ENCODE results near the gene SUPT20HL2. TPM values are rescaled to one million over a fixed set of nuclear protein-coding genes. Genes with fewer than 3 reads are reported as not detected.

Gene SUPT20HL2
- polyA plus RNA-seq, 1 of the 3 experiments (the other 2 are of a cell fraction): not detected

DNA sequence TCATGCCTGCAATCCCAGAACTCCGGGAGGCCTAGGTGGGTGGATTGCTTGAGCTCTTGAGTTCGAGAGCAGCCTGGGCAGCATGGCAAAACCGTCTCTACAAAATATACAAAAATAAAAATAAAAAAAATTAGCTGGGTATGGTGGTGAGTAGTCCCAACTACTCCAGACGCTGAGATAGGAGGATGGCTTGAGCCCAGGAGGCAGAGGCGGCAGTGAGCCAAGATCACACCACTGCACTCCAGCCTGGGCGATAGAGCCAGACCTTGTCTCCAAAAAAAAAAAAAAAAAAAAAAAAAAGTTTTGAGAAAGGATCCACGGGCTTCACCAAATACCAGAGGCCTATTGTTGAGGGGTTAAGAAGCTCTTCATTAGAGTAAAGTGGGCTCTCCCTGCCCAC, 8.0 kb downstream of the SUPT20HL2 start:
- Histone ChIP-seq H3K4me2 (no peak overlapping the region), H3K9me3 (no peaks in the 10 kb centered on the region), H2AFZ (ENCODE audit: low read depth) (no peak overlapping the region), H3F3A (replicated peaks; ENCODE audit: insufficient read depth) (no peaks in the 10 kb centered on the region), H3K79me2 (ENCODE audit: insufficient read depth) (no peaks in the 10 kb centered on the region), H3K9ac (no peak overlapping the region), H3K4me1 (ENCODE audit: control insufficient read depth in 1 of 2, insufficient read depth in 2 of 2, low read depth in 1 of 2, low read length in 1 of 2) (no peaks in the 10 kb centered on the region; a peak in 1 of 4 replicates), H3K36me3 (replicated peaks in 1 of 2; ENCODE audit: control insufficient read depth in 1 of 2, insufficient read depth in 2 of 2, low read length in 1 of 2) (no peaks in the 10 kb centered on the region), H3K27me3 (ENCODE audit: insufficient read depth) (peaks cover 1% of the 10 kb centered on the region; the same call in 1 of the 2 replicates), H4K20me1 (ENCODE audit: insufficient read depth) (no peaks in the 10 kb centered on the region), H3K27ac (ENCODE audit: low read depth in 2 of 2, low read length in 1 of 2) (no peak overlapping the region), H3K9me2 (no peaks in the 10 kb centered on the region), H3K4me3 (ENCODE audit: low read depth in 2 of 2, low read length in 1 of 2) (no peak overlapping the region)
- ChIA-PET POLR2A (no interaction called here), CTCF (interaction anchor here (1.4 to 4.3 kb wide), 2 partner anchors 12 kb away, joined by 3 to 27 read pairs; no protein-coding TSS in a partner anchor)
- whole genome bisulfite sequencing (ENCODE audit: low lambda C conversion rate): 45% methylated on average over 7 of the region's 7 CpGs
- DNase-seq: no peak
- TF ChIP-seq, protein P1, sequence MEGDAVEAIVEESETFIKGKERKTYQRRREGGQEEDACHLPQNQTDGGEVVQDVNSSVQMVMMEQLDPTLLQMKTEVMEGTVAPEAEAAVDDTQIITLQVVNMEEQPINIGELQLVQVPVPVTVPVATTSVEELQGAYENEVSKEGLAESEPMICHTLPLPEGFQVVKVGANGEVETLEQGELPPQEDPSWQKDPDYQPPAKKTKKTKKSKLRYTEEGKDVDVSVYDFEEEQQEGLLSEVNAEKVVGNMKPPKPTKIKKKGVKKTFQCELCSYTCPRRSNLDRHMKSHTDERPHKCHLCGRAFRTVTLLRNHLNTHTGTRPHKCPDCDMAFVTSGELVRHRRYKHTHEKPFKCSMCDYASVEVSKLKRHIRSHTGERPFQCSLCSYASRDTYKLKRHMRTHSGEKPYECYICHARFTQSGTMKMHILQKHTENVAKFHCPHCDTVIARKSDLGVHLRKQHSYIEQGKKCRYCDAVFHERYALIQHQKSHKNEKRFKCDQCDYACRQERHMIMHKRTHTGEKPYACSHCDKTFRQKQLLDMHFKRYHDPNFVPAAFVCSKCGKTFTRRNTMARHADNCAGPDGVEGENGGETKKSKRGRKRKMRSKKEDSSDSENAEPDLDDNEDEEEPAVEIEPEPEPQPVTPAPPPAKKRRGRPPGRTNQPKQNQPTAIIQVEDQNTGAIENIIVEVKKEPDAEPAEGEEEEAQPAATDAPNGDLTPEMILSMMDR (IDR thresholded peaks at IDR 0.05): no peak
- TF ChIP-seq TAF1 (IDR thresholded peaks at IDR 0.05; ENCODE audit: borderline replicate concordance, low read depth, low read length) (no peak), ELF1 (IDR thresholded peaks at IDR 0.05) (no peak), RFX5 (IDR thresholded peaks at IDR 0.05; ENCODE audit: low read length) (no peak), FOXJ3 (CRISPR knock-in tag; IDR thresholded peaks at IDR 0.05) (no peak), MEF2A (IDR thresholded peaks at IDR 0.05; ENCODE audit: borderline replicate concordance, low read depth) (no peak), TCF12 (IDR thresholded peaks at IDR 0.05) (no peak), RAD21 (IDR thresholded peaks at IDR 0.05; ENCODE audit: low read length) (no peak), GATA2 (CRISPR knock-in tag; IDR thresholded peaks at IDR 0.05) (no peak), RCOR1 (IDR thresholded peaks at IDR 0.05; ENCODE audit: low read length) (no peak)
- TF ChIP-seq, protein P2, sequence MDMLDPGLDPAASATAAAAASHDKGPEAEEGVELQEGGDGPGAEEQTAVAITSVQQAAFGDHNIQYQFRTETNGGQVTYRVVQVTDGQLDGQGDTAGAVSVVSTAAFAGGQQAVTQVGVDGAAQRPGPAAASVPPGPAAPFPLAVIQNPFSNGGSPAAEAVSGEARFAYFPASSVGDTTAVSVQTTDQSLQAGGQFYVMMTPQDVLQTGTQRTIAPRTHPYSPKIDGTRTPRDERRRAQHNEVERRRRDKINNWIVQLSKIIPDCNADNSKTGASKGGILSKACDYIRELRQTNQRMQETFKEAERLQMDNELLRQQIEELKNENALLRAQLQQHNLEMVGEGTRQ (IDR thresholded peaks at IDR 0.05; ENCODE audit: borderline replicate concordance, low read depth, low read length): no peak
- TF ChIP-seq, protein P3, sequence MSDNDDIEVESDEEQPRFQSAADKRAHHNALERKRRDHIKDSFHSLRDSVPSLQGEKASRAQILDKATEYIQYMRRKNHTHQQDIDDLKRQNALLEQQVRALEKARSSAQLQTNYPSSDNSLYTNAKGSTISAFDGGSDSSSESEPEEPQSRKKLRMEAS (IDR thresholded peaks at IDR 0.05; ENCODE audit: low read depth): no peak
- TF ChIP-seq, protein P4, sequence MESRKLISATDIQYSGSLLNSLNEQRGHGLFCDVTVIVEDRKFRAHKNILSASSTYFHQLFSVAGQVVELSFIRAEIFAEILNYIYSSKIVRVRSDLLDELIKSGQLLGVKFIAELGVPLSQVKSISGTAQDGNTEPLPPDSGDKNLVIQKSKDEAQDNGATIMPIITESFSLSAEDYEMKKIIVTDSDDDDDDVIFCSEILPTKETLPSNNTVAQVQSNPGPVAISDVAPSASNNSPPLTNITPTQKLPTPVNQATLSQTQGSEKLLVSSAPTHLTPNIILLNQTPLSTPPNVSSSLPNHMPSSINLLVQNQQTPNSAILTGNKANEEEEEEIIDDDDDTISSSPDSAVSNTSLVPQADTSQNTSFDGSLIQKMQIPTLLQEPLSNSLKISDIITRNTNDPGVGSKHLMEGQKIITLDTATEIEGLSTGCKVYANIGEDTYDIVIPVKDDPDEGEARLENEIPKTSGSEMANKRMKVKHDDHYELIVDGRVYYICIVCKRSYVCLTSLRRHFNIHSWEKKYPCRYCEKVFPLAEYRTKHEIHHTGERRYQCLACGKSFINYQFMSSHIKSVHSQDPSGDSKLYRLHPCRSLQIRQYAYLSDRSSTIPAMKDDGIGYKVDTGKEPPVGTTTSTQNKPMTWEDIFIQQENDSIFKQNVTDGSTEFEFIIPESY (IDR thresholded peaks at IDR 0.05; ENCODE audit: borderline replicate concordance, low read depth): no peak
- TF ChIP-seq, protein P5, sequence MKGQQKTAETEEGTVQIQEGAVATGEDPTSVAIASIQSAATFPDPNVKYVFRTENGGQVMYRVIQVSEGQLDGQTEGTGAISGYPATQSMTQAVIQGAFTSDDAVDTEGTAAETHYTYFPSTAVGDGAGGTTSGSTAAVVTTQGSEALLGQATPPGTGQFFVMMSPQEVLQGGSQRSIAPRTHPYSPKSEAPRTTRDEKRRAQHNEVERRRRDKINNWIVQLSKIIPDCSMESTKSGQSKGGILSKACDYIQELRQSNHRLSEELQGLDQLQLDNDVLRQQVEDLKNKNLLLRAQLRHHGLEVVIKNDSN (IDR thresholded peaks at IDR 0.05; ENCODE audit: borderline replicate concordance, low read depth): no peak
- TF ChIP-seq, protein P6, sequence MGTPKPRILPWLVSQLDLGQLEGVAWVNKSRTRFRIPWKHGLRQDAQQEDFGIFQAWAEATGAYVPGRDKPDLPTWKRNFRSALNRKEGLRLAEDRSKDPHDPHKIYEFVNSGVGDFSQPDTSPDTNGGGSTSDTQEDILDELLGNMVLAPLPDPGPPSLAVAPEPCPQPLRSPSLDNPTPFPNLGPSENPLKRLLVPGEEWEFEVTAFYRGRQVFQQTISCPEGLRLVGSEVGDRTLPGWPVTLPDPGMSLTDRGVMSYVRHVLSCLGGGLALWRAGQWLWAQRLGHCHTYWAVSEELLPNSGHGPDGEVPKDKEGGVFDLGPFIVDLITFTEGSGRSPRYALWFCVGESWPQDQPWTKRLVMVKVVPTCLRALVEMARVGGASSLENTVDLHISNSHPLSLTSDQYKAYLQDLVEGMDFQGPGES (IDR thresholded peaks at IDR 0.05; ENCODE audit: low read depth, low read length): no peak

All from SK-N-SH (cell line).